ENCODE data around the gene FRMD4A. TPM values are rescaled to one million over a fixed set of nuclear protein-coding genes. Genes with fewer than 3 reads are reported as not detected.

Gene FRMD4A
- total RNA-seq, 1 experiment from 2014 or later: 63.4 TPM

DNA sequence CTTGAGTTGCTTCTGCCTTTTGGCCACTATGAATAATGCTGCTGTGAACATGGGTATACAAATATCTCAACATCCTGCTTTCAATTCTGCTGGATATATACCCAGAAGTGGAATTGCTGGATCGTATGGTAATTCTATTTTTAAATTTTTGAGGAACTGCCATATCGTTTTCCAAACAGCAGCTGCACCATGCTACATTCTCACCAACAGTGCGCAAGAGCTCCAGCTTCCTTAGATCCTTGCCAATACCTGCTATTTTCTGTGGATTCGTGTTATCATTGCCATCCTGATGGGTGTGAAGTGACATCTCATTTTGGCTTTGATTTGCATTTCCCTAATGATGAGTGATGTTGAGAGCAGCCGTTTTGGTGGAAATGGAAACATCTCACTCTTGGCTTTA is 26.7 kb downstream of the FRMD4A start:
- DNase-seq (ENCODE audit: low spot score): no peak
- in situ Hi-C loops (cut with HindIII; ENCODE audit: low sequenced_read_pairs): no loop called here

DNA sequence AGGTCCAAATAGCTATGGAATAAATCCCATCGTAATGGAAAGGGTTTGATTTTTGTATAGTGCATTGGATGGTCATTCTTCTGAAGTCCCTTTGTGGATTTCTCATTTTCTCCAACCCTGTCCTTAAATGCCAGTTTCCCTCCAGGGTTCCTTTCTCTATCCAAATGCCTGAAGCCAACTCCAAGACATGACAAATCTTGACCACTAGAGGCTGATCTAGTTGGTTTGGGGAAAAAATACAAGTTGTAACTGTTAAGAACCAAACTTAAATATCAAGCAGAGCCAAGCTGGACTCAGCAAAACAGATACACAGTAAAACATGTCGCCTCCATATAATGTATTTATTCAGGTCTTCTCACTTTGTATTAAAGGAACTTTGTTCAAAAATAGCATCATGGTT is 28.7 kb downstream of the FRMD4A start:
- in situ Hi-C loops (cut with HindIII; ENCODE audit: low sequenced_read_pairs): no loop called here
- peak; percentile 40 for DNase-seq (ENCODE audit: low spot score)

DNA sequence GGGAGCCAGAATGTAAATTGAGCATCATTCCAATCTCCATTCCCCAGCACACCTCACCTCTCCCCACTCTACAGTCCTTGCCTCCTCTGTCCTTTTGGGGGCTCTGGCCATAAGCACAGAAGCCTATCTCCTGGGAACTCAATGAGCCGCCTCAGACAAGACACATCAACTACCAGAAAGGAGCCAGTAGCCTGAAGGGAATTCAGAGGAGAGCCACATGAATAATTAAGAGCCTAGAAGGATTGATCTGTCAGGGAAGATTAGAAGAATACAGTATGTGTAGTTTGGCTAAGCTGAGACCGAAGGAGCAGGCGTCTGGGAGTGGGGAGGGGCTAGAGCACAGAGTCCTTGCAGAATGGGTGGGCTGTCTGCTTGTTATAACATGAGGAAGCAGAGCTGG is 31.2 kb downstream of the FRMD4A start:
- in situ Hi-C loops (cut with HindIII; ENCODE audit: low sequenced_read_pairs): no loop called here
- no peak for DNase-seq (ENCODE audit: low spot score)

DNA sequence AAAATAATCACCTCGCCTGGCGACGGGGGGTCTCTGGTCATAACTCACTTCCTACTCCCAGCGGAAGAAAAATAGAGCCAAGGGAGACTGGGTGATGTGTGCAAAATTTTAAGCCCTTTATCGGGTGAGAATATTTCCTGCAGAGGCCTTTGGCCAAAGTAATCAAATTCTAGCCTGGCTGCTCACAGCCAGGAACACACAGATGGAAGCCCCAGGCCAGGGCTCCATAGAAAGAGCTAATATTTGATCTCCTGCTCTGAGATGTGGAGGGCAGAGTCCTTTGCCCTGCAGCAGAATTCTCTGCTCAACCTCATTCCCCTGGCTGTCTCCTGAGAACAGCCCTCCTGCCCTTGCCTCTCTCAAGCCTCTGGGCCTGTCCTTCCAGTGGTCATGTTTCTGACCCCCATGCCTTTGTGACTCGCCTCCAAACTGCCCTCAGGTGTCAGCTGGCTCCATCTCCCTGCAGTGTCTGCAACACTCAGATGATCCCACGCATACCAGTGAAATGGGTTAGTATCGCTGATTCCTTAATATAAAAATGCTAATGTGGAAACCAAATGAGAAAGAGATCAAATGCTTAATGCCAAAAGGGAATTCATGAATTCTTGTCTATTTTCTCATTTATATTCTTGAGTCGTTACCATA is 34.5 kb downstream of the FRMD4A start:
- peak; percentile 12 for DNase-seq (ENCODE audit: low spot score)

DNA sequence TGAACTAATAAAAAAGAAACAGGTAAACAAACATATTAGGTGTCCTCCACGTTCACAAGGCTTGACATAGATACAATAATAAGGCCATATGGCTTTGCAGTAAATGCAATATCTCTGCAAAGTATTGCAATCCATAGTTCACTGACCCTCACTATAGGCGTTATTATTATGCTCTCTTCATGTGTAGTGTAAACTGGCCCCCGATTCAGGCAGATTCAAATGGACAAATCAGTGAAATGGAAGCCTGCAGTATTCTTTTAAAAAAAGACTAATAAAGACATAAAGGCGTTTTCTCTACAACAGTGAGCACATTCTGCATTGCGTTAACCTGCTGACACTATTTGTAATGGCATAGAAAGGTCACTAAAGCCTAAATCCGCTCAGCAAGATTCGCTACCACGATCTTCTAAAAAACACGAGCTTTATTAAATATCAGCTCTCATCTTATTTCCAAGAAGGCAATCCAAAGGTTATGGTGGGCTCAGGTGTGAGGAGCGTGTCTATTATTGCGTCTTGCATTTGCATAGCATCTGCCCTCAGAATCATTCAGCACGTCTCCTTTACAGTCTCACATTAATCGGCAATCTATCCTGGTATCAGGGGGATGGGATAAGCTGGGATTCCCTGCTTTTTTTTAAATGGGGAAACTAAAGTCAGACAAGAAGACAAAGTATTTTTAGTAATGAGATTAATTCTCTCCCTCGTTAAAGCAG is 36.2 kb downstream of the FRMD4A start:
- in situ Hi-C loops (cut with HindIII; ENCODE audit: low sequenced_read_pairs): no loop called here
- no peak for DNase-seq (ENCODE audit: low spot score)

More for the DNA sequence above, 34.5 kb downstream of the FRMD4A start:
- in situ Hi-C loops (cut with HindIII; ENCODE audit: low sequenced_read_pairs): no loop called here

DNA sequence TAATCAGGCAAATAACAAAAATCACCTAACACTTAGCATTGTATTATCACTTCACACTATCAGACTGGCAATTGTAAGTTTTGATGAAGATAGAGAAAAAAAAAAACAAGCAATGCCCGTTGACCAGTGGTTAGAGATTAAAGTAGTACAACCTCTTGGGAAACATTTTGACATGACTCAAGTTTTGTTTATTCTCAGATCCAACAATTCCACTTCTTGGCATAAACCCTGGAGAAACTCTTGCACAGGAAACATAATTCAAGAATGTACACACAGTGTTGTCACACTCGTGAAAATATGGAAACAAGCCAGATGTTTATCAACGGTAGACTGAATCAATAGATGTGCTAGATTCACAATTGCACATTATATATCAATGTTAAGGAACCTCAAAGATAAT is 37.2 kb downstream of the FRMD4A start:
- in situ Hi-C loops (cut with HindIII; ENCODE audit: low sequenced_read_pairs): no loop called here
- DNase-seq (ENCODE audit: low spot score): no peak

DNA sequence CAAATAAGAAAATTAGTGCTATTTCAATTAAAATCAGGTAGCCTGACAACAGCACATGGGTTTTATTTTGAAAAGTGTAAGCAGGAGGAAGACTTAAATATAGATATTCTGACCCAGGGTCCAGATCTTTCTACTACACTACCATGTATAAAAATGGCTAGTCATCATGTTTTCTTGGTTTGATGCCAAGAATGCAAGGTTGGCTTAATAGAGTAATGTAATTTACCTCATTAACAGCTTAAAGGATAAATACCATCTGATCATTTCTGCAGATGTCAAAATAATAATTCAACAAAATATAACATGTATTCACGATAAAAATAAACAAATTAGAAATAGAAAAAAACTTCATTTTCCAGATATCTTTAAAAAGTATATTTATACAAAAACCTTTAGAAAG is 39.4 kb downstream of the FRMD4A start:
- in situ Hi-C loops (cut with HindIII; ENCODE audit: low sequenced_read_pairs): no loop called here
- DNase-seq (ENCODE audit: low spot score): no peak

DNA sequence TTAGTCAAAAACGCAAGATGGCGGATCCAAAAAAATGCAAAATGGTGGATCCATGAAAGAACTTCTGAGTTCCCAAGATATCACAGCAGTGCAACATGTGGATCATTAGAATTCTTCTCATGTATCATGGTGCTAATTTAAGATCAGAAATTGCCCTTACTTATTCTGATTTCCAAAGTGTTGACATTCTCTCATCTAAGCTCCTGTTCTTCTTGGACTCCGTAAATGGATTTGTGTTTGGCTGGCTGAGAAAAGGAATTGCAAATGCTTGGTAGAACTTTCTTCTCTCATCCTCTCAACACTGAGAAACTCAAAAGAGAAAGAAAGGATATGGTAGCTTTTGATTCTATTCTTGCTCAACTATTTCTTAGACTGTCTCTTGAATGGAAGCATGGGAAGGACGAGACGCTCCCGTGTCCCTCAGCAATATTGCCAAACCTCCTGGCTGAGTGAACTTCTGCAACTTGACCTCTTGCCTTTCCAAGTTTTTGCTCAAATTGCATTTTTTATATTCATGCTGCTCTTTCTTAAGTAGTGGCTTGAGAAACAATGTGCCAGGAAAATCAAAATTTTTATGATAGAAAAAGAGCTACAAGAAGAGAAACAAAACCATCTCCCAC is 44.7 kb downstream of the FRMD4A start:
- in situ Hi-C loops (cut with HindIII; ENCODE audit: low sequenced_read_pairs): no loop called here

DNA sequence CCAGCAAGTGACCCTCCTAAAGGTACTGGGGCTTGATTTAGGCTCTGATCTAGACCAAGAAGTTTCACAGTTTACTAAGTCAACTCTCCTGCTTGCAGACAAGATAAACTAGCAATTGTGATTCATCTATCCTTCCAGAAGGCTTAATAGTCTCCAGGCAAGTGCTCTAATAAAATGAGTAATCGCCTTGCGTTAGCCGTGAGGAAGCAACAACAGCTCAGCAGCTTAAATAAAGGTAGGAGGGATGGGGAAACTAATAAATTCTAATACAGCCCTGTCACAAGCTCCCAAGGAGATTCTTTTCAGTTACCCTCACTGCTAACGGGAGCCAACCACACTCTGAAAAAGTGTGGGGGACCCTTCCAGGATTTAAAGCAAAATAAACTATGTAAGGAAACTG is 48.4 kb downstream of the FRMD4A start:
- in situ Hi-C loops (cut with HindIII; ENCODE audit: low sequenced_read_pairs): no loop called here
- no peak for DNase-seq (ENCODE audit: low spot score)

More for the DNA sequence above, 44.7 kb downstream of the FRMD4A start:
- DNase-seq (ENCODE audit: low spot score): no peak

DNA sequence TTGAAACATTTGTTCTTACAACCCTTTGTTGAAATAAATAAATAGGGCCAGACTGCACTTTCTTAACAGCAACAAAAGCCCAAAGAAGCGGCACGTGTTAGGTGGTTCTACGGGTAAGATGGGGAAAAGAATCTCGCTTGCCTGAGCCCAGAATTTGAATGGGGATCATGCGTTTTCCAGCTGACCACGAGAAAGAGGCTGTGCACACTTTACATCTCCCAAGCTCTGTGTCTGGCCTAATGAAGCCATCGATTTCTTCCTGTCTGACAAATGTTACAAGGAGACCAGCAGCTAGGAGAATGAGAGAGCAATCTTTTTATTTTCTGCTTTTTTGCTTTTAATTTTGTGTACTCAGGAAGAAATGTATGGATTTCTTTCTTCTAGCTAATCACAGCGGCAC is 52.2 kb downstream of the FRMD4A start:
- in situ Hi-C loops (cut with HindIII; ENCODE audit: low sequenced_read_pairs): no loop called here
- DNase-seq (ENCODE audit: low spot score): no peak

DNA sequence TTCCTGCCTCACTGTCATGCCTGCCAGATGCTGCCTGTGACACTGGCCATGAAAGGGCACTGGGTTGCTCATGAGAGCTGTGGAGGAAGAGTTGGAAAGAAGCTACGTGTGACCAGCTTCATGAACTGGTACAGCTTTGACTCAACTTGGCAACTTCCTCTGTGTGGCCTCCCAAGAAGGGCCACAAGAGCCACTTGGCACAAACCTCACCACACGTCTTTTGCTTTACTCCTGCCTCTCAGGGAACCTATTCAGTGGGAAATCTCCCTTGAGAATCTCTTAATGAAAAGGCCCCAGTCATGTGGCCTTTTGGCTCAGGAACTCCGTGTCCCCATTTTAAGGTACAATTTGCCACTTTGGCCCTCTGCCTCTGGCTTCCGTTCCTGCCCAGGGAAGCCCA is 54.5 kb downstream of the FRMD4A start:
- DNase-seq (ENCODE audit: low spot score): peak; percentile 27
- in situ Hi-C loops (cut with HindIII; ENCODE audit: low sequenced_read_pairs): no loop called here

DNA sequence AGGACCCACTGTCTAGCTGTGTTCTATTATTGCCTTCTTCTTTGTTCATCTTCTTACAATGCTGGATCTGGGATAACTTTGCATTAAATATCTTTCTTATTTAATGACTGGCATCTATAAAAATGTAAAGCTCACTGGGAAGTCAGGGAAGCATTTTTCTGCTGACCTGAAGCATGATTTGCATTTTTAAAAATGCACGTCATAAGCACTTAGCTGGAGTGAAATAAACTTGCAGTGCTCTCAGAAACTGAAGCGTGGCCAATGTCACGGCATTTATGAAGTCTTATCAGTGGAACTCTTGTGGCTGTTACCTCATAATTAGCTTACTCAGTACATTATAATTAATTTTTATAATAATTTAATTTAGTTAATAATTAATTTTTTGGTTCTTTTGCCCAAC is 59.1 kb downstream of the FRMD4A start:
- in situ Hi-C loops (cut with HindIII; ENCODE audit: low sequenced_read_pairs): no loop called here
- DNase-seq (ENCODE audit: low spot score): no peak

DNA sequence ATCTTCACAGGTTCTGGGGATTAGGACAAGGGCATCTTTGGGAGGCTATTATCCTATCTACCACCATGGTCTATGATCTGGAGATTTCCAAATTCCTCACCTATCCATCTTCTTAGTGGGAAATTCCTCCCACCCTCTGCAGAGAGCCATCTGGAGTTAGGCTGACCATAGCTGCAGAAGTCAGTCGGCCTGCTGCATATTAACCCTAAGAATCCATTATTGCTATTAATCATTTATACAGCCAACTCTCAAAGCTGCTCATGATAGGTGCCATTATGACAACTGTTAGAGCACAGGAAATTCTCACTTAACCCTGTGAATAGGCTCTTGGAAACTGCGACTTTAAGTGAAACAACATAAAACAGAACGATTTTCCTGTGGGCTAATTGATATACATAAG is 60.4 kb downstream of the FRMD4A start:
- DNase-seq (ENCODE audit: low spot score): no peak
- in situ Hi-C loops (cut with HindIII; ENCODE audit: low sequenced_read_pairs): no loop called here

DNA sequence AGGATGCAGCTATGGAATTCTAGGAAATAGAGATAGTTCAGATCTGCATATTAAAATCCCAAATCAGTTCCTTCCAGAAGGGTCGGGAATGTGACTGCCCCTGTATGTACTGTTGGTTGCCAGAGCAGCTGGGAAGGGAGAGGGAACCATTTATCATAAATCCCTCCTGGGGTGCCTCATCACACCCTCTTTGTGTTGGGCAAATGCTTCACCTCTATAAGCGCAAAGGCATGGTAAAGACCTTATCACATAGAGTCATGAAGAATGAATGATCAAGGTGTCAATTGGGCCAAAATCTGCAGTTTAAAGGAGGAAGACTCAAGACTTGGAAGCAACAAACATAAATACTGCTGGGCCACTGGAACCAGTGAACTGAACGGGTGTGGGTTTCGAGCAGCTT is 65.0 kb downstream of the FRMD4A start:
- no peak for DNase-seq (ENCODE audit: low spot score)
- in situ Hi-C loops (cut with HindIII; ENCODE audit: low sequenced_read_pairs): no loop called here

DNA sequence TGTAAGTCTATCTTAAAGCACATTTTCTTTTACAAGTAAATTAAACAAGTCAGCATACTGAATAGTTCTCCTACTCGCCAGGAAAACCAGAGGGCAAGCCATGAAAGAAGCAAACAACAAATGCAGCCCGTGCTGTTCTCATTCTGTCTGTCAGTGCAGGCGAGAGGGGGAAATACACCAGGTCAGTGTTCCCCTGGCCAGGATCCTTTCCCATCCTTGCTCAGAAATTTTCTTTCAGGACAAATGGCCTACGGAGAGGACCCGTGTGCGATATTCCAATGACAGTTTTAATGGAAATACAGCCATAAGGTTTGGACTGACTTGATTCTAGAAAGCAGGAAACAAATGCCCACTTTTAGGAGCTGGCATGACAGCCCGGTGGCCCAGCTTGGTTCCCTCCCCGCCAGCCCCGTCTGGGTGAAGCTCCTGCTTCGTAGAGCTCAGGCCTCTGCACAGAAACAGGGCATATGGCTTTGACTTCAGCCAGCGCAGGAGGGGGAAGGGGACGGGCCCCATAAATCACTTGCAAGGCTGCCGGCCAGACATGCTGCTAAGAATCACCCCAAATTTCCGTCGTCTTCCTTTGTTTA is 67.8 kb downstream of the FRMD4A start:
- DNase-seq (ENCODE audit: low spot score): peak; percentile 59
- in situ Hi-C loops (cut with HindIII; ENCODE audit: low sequenced_read_pairs): no loop called here

DNA sequence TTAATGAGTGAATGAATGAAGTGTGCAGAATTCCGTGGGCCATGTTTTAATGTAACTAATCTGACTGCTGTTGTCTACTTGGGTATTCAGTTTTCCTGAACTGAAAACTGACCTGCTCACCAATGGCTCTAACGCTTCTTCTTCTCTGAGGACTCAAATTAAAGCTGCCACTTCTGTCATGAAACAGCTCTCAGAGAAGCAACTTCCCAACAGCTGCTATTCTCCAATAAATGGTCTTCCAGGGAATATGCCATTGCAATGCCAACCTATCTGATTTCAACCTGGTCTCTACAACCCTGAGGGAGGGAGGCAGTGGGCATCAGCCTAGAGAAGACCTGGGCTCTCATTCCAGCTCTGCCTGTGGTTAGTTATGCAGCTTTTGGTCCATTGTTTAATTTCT is 69.4 kb downstream of the FRMD4A start:
- DNase-seq (ENCODE audit: low spot score): no peak
- in situ Hi-C loops (cut with HindIII; ENCODE audit: low sequenced_read_pairs): no loop called here

DNA sequence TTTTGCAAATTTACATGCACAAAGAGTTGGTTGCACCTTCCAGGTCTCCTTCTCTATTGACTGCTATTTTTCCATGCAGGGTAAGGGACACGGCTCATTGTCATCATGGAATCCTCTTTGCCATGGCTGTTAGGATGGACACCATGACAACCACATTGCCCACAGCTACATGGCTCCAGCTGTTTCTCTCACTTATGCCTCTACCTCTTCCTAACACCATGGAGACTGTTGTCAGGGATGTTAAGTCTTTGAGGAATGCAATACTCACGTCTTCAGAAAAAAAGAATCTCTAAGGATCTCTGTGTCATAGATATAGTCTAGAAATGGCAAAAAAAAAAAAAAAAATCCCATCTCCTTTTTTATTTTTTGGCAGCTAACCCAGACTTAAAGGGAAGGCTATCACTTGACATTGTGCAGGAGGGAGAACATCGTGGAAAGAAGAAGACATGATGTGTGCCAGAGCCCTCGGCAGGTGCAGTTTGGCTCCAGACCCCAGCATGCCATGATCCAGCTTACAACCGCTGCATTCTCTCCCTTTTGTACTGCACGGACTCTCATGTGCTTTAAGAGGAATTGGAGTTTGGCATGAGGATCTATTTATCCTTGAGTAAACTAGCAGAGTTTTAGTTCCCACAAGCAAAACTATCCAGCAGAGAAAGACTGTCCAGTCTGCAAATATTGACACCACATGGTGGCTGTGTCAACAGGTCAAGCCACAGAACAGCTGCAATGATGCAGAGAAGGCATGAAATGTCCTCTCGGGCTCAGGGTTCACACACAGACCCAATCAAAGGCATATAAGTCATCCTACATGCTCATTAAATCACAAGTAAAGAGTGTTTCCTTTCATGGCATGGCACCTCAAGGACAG is 70.8 kb downstream of the FRMD4A start:
- in situ Hi-C loops (cut with HindIII; ENCODE audit: low sequenced_read_pairs): no loop called here
- DNase-seq (ENCODE audit: low spot score): no peak

DNA sequence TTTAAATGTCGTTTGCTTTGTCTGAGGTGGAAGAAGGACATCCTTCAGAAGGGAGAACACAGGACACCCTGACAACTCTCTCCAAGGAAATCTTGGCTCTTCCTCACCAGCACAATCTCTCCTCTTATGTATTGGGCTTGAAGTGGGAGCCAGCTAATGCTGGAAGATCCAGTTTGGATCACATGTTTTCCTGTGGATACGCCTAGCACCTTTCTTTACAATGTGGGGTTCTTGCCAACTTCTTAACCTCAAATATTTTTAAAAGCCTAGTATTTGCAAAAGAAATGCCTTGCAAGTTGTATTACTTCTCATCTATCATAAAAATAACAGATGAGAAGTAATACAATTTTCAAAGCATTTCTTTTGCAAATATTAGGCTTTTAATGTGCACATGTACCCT is 76.4 kb downstream of the FRMD4A start:
- in situ Hi-C loops (cut with HindIII; ENCODE audit: low sequenced_read_pairs): no loop called here
- DNase-seq (ENCODE audit: low spot score): no peak

DNA sequence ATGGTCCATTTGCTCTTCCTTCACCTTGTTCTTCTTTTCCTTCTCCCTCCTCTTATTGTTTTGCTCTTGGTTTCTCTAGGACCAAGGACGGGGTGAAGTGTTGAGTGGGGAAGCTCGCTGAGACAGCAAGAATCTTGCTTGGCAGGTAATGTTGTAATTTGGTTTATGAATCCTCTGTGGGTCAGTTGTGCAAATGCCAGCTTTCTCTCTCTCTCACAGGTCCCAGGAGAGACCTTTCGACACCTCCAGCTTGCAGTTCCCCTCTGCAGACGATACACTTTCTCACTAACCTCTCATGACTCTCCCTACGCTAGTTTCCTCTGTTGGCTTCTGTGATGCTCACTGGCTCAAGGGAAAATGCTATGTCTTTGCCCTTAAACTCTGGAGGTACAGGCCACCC is 77.0 kb downstream of the FRMD4A start:
- in situ Hi-C loops (cut with HindIII; ENCODE audit: low sequenced_read_pairs): no loop called here
- DNase-seq (ENCODE audit: low spot score): no peak

All from G401 (cell line).